GM23338 (cell line): ENCODE measurements around the gene SLBP. TPM values are rescaled to one million over a fixed set of nuclear protein-coding genes. Genes with fewer than 3 reads are reported as not detected.

ENCODE experiments used
- ATAC-seq: fragments of 200-7000 bp; cut with Tn5 transposase; 3 replicates; pipeline ENCODE4 v1.9.1; 2020
- DNase-seq: peaks from one replicate; pipeline ENCODE4 v3.0.0-alpha.2; 2015; ENCODE audit warnings: low spot score
- H2AFZ ChIP-seq: fragments of 200-600 bp; sonication (generic); 2 replicates; pipeline ENCODE4 v1.8.0; 2016; ENCODE audit warnings: antibody characterized with exemption, mild to moderate bottlenecking, moderate library complexity
- H3F3A ChIP-seq: fragments of 200-600 bp; sonication (generic); replicated peaks from 2 replicates; pipeline ENCODE4 v1.8.0; 2017; ENCODE audit warnings: antibody characterized with exemption, mixed run types, low read depth
- H3K27ac ChIP-seq: fragments of 200-600 bp; sonication (generic); 2 replicates; pipeline ENCODE4 v1.6.1; 2016; ENCODE audit warnings: low read depth
- H3K27me3 ChIP-seq: fragments of 200-600 bp; sonication (generic); 2 replicates; pipeline ENCODE4 v1.8.0; 2016; ENCODE audit warnings: mild to moderate bottlenecking, mixed run types, moderate library complexity; ENCODE audit not compliant: insufficient read depth
- H3K36me3 ChIP-seq: fragments of 200-600 bp; sonication (generic); 2 replicates; pipeline ENCODE4 v1.8.0; 2016; ENCODE audit warnings: mild to moderate bottlenecking; ENCODE audit not compliant: insufficient read depth
- H3K4me1 ChIP-seq: fragments of 200-600 bp; sonication (generic); 2 replicates; pipeline ENCODE4 v1.8.0; 2016; ENCODE audit warnings: mild to moderate bottlenecking, moderate library complexity; ENCODE audit not compliant: insufficient read depth
- H3K4me2 ChIP-seq: fragments of 200-600 bp; sonication (generic); 2 replicates; pipeline ENCODE4 v1.7.1; 2017; ENCODE audit warnings: mixed run types
- H3K4me3 ChIP-seq: fragments of 200-600 bp; sonication (generic); 2 replicates; pipeline ENCODE4 v1.6.1; 2016; ENCODE audit warnings: mixed run types
- H3K79me2 ChIP-seq: fragments of 200-600 bp; sonication (generic); replicated peaks from 2 replicates; pipeline ENCODE4 v1.8.0; 2017; ENCODE audit warnings: mild to moderate bottlenecking; ENCODE audit not compliant: insufficient read depth
- H3K9me2 ChIP-seq: fragments of 200-600 bp; sonication (generic); 2 replicates; pipeline ENCODE4 v1.8.0; 2017; ENCODE audit not compliant: insufficient read depth
- H4K20me1 ChIP-seq: fragments of 200-600 bp; sonication (generic); replicated peaks from 2 replicates; pipeline ENCODE4 v1.8.0; 2017; ENCODE audit warnings: mild to moderate bottlenecking; ENCODE audit not compliant: insufficient read depth
- H3K27ac Mint-ChIP-seq: 2 replicates; pipeline ENCODE4 v1.8.0; 2020; ENCODE audit warnings: inconsistent platforms, mild to moderate bottlenecking, moderate library complexity, mixed read lengths
- H3K27me3 Mint-ChIP-seq: 3 replicates; pipeline ENCODE4 v1.8.0; 2022; ENCODE audit warnings: low read depth, mild to moderate bottlenecking, moderate library complexity, mixed read lengths, inconsistent platforms; ENCODE audit not compliant: insufficient read depth, poor library complexity
- H3K36me3 Mint-ChIP-seq: 3 replicates; pipeline ENCODE4 v1.8.0; 2021; ENCODE audit warnings: low read depth, mild to moderate bottlenecking, inconsistent platforms, moderate library complexity, mixed read lengths
- H3K4me1 Mint-ChIP-seq: 3 replicates; pipeline ENCODE4 v1.8.0; 2020; ENCODE audit warnings: mild to moderate bottlenecking, inconsistent platforms, mixed read lengths
- H3K4me3 Mint-ChIP-seq: 3 replicates; pipeline ENCODE4 v1.8.0; 2021; ENCODE audit warnings: moderate library complexity, mild to moderate bottlenecking, inconsistent platforms, mixed read lengths
- H3K9me3 Mint-ChIP-seq: 3 replicates; pipeline ENCODE4 v1.8.0; 2020; ENCODE audit warnings: moderate library complexity, mild to moderate bottlenecking, inconsistent platforms, mixed read lengths
- CREB1 ChIP-seq: fragments of 250-450 bp; sonication (Bioruptor Pico); IDR thresholded peaks from 2 replicates; pipeline ENCODE4 v1.5.0; 2020; ENCODE audit warnings: low read depth, mild to moderate bottlenecking, moderate library complexity
- CTCF ChIP-seq, 2 experiments: fragments of 200-600 bp in 1 of 2; sonication (generic) in 1 of 2; conservative IDR thresholded peaks; 2 replicates each; pipeline versions ENCODE4 v1.5.1 to v1.6.1; 2016 to 2017; ENCODE audit warnings: antibody characterized with exemption in 2 of 2, low read depth in 2 of 2, mild to moderate bottlenecking in 2 of 2, moderate library complexity in 1 of 2
- ETS1 ChIP-seq: IDR thresholded peaks from 2 replicates; pipeline ENCODE4 v1.6.1; 2016; ENCODE audit warnings: antibody characterized with exemption
- EZH2 ChIP-seq: fragments of 200-600 bp; sonication (generic); IDR thresholded peaks from one replicate; pipeline ENCODE4 v1.8.0; 2017; ENCODE audit warnings: antibody characterized with exemption, mild to moderate bottlenecking, low read depth; ENCODE audit not compliant: unreplicated experiment
- EZH2phosphoT487 ChIP-seq: fragments of 200-600 bp; sonication (generic); IDR thresholded peaks from one replicate; pipeline ENCODE4 v1.8.1; 2018; ENCODE audit warnings: antibody characterized with exemption; ENCODE audit not compliant: unreplicated experiment
- JUNB ChIP-seq: IDR thresholded peaks from one replicate; pipeline ENCODE4 v1.6.1; 2016; ENCODE audit warnings: antibody characterized with exemption; ENCODE audit not compliant: unreplicated experiment
- NANOG ChIP-seq: IDR thresholded peaks from 2 replicates; pipeline ENCODE4 v1.6.1; 2016; ENCODE audit warnings: antibody characterized with exemption, borderline replicate concordance
- POLR2AphosphoS5 ChIP-seq: IDR thresholded peaks from 2 replicates; pipeline ENCODE4 v1.6.1; 2016; ENCODE audit warnings: antibody characterized with exemption, low read depth
- REST ChIP-seq: IDR thresholded peaks from one replicate; pipeline ENCODE4 v1.6.1; 2018; ENCODE audit warnings: antibody characterized with exemption; ENCODE audit not compliant: unreplicated experiment
- STAT1 ChIP-seq: IDR thresholded peaks from one replicate; pipeline ENCODE4 v1.6.1; 2016; ENCODE audit warnings: antibody characterized with exemption; ENCODE audit not compliant: unreplicated experiment
- ZNF114 ChIP-seq: fragments of 250-450 bp; sonication (Bioruptor Pico); IDR thresholded peaks from 2 replicates; pipeline ENCODE4 v1.5.0; 2020; ENCODE audit warnings: mild to moderate bottlenecking, moderate library complexity
- ZNF331 ChIP-seq: fragments of 250-450 bp; sonication (Bioruptor Pico); IDR thresholded peaks from 2 replicates; pipeline ENCODE4 v1.5.0; 2020; ENCODE audit warnings: low read depth, mild to moderate bottlenecking, moderate library complexity
- ZNF462 ChIP-seq: fragments of 250-450 bp; sonication (Bioruptor Pico); IDR thresholded peaks from 2 replicates; pipeline ENCODE4 v1.5.0; 2020; ENCODE audit warnings: mild to moderate bottlenecking, moderate library complexity
- polyA plus RNA-seq: library from polyadenylated mRNA; unstranded; fragments of >200 nt; fragmentation: Nextera tagmentation; extraction: Ambion mirVana; gene quantifications from 2 replicates; pipeline ENCODE4 v1.2.1, GENCODE V29; 2016
- total RNA-seq: library from RNA; depleted of rRNA; stranded (reverse); fragments of >200 nt; shearing (Covaris generic); gene quantifications from 2 replicates; pipeline ENCODE4 v1.2.3, GENCODE V29; 2014

Gene SLBP
- total and polyA plus RNA-seq, 2 experiments from 2014 or later: 54.4 to 58.6 TPM

- no peaks in the 10 kb centered on the region for H3K9me2 ChIP-seq
- ATAC-seq: no peak
- no peaks in the 10 kb centered on the region for H3F3A ChIP-seq
- H3K4me1 Mint-ChIP-seq: no peaks in the 10 kb centered on the region; the same call in 2 of the 3 replicates
- H3K36me3 ChIP-seq: peaks cover 31% of the 10 kb centered on the region
- H3K4me3 ChIP-seq: no peak overlapping the region
- no peaks in the 10 kb centered on the region for H3K27me3 ChIP-seq
- no peaks in the 10 kb centered on the region for H3K9me3 Mint-ChIP-seq
- H3K4me1 ChIP-seq: no peaks in the 10 kb centered on the region
- no peak overlapping the region for H2AFZ ChIP-seq
- H3K4me2 ChIP-seq: no peak overlapping the region
- H3K4me3 Mint-ChIP-seq: no peak overlapping the region
- DNase-seq: no peak
- H3K36me3 Mint-ChIP-seq: peaks cover 70% of the 10 kb centered on the region
- peaks cover 3% of the 10 kb centered on the region for H3K27me3 Mint-ChIP-seq
- H3K27ac ChIP-seq: no peak overlapping the region
- H4K20me1 ChIP-seq: peaks cover 24% of the 10 kb centered on the region
- no peaks in the 10 kb centered on the region; the same call in 1 of the 2 replicates for H3K79me2 ChIP-seq
- H3K27ac Mint-ChIP-seq: no peak overlapping the region
- TF ChIP-seq ZNF114 (CRISPR knock-in tag): no peak
- TF ChIP-seq EZH2: no peak
- TF ChIP-seq NANOG: no peak
- TF ChIP-seq POLR2AphosphoS5: no peak
- no peak for TF ChIP-seq EZH2phosphoT487
- no peak for TF ChIP-seq STAT1
- TF ChIP-seq CREB1 (CRISPR knock-in tag): no peak
- no peak for TF ChIP-seq REST
- no peak for TF ChIP-seq ZNF331 (CRISPR knock-in tag)
- TF ChIP-seq CTCF (conservative IDR thresholded peaks at IDR 0.05; ENCODE audit: low read depth in 2 of 2): no peak
- TF ChIP-seq ZNF462 (CRISPR knock-in tag): no peak
- no peak for TF ChIP-seq ETS1
- no peak for TF ChIP-seq JUNB
These were observed 20.3 kb downstream of the SLBP start for GRCh38 chr4:1691737-1692373.
